HG03139 (cell line): ENCODE measurements around the gene RRP36.
"Not testable (repeated sequence)": the region's sequence is repeated elsewhere in the genome, so short reads cannot be mapped to it uniquely, and the experiment has no call there.

Source experiments
- ATAC-seq: cut with Tn5 transposase; IDR thresholded peaks from one replicate; pipeline ENCODE4 v1.9.1; 2021; ENCODE audit not compliant: unreplicated experiment

RRP36 gene

GRCh38 chr6:43036712-43037111, 15.3 kb downstream of the RRP36 start:
- no peak for ATAC-seq

GRCh38 chr6:43037197-43037596, 15.8 kb downstream of the RRP36 start:
- no peak for ATAC-seq

GRCh38 chr6:43037706-43038105, 16.3 kb downstream of the RRP36 start:
- ATAC-seq, result no peak

- ATAC-seq, result no peak
Measured at GRCh38 chr6:43038727-43039126, 17.3 kb downstream of the RRP36 start.

- ATAC-seq, result no peak
Measured at GRCh38 chr6:43040542-43041257, 19.3 kb downstream of the RRP36 start.

GRCh38 chr6:43041475-43041874, 20.1 kb downstream of the RRP36 start:
- ATAC-seq, result not testable (repeated sequence)

- ATAC-seq, result no peak
Measured at GRCh38 chr6:43043310-43043709, 21.9 kb downstream of the RRP36 start.

GRCh38 chr6:43045371-43045930, 24.0 kb downstream of the RRP36 start:
- ATAC-seq, result no peak

- no peak for ATAC-seq
Measured at GRCh38 chr6:43047998-43048397, 26.6 kb downstream of the RRP36 start.

GRCh38 chr6:43050981-43051380, 29.6 kb downstream of the RRP36 start:
- no peak for ATAC-seq

GRCh38 chr6:43052225-43052841, 30.9 kb downstream of the RRP36 start:
- ATAC-seq, result no peak

- no peak for ATAC-seq
Measured at GRCh38 chr6:43052842-43053544, 31.6 kb downstream of the RRP36 start.

- peak; percentile 82 for ATAC-seq
Measured at GRCh38 chr6:43053545-43054205, 32.3 kb downstream of the RRP36 start, which contains the start of gene CUL7. TSS of gene CUL7 (minus strand) at chr6:43053851. CDS start at chr6:43052788, 1,063 bp downstream.

GRCh38 chr6:43054206-43054943, 33.0 kb downstream of the RRP36 start:
- no peak for ATAC-seq

- ATAC-seq, result no peak
Measured at GRCh38 chr6:43055966-43056365, 34.5 kb downstream of the RRP36 start.

GRCh38 chr6:43058531-43058930, 37.1 kb downstream of the RRP36 start:
- no peak for ATAC-seq

GRCh38 chr6:43059168-43060033, 38.0 kb downstream of the RRP36 start, which contains the start of the genes KLC4 and MRPL2:
TSS of gene KLC4 (plus strand) at chr6:43059631. CDS start at chr6:43061336, 1,705 bp downstream.
TSS of gene MRPL2 (minus strand) at chr6:43059434. CDS start at chr6:43059381, 53 bp downstream.
- peak; percentile 85 for ATAC-seq

GRCh38 chr6:43060034-43060754, 38.8 kb downstream of the RRP36 start:
- ATAC-seq, result no peak
